ENCODE results near the gene SNAPC2. TPM values are rescaled to one million over a fixed set of nuclear protein-coding genes. Genes with fewer than 3 reads are reported as not detected.

Gene SNAPC2
- polyA plus RNA-seq, 1 of the 3 experiments (the other 2 are of a cell fraction) = 38.7 TPM

DNA sequence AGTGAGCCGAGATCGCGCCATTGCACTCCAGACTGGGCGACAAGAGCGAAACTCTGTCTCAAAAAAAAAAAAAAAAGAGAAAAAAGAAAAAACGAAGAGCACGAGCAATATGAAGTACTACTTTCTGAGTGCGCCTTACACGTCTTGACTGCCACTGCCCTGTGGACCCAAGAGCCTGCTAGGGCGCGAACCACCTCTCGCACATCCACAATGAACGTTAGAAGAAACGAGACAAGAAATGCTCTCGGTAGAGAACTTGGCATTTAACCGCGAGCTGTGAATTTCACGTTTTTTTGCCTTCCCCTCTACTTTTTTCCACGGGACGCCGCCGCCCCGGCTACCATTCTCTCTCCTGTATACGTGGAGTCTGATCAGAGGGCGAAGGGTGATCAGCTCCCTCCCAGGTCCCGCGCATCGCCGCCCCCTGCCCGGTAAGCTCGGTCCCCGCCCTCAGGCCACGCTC lies 22.9 kb downstream of the SNAPC2 start:
- Histone ChIP-seq H3F3A (replicated peaks; ENCODE audit: insufficient read depth) (peaks cover 11% of the 10 kb centered on the region), H3K4me2 (peak overlapping the region; percentile 80), H2AFZ (ENCODE audit: low read depth) (peak overlapping the region; percentile 84), H3K4me1 (ENCODE audit: control insufficient read depth in 1 of 2, insufficient read depth in 2 of 2, low read depth in 1 of 2, low read length in 1 of 2) (peaks cover 0 to 6% of the 10 kb centered on the region in 2 experiments; a peak in 1 of 4 replicates), H4K20me1 (ENCODE audit: insufficient read depth) (no peaks in the 10 kb centered on the region), H3K36me3 (replicated peaks in 1 of 2; ENCODE audit: control insufficient read depth in 1 of 2, insufficient read depth in 2 of 2, low read length in 1 of 2) (peaks cover 14 to 20% of the 10 kb centered on the region in 2 experiments), H3K9me2 (no peaks in the 10 kb centered on the region), H3K27me3 (ENCODE audit: insufficient read depth) (no peaks in the 10 kb centered on the region), H3K79me2 (ENCODE audit: insufficient read depth) (peaks cover 37% of the 10 kb centered on the region), H3K4me3 (ENCODE audit: low read depth in 2 of 2, low read length in 1 of 2) (peak overlapping the region; percentile 70 to 74), H3K27ac (ENCODE audit: low read depth in 2 of 2, low read length in 1 of 2) (peak overlapping the region; percentile 62 to 85), H3K9ac (peak overlapping the region; percentile 87), H3K9me3 (no peaks in the 10 kb centered on the region)
- ChIA-PET CTCF (interaction anchor here (0.6 to 4.4 kb wide), 22 partner anchors 9 to 1695 kb away, joined by 3 to 69 read pairs (median 6); partner anchors contain the start of genes CTXN1 and TRAPPC5), POLR2A (interaction anchor here (0.6 to 2.5 kb wide), 10 partner anchors 14 to 471 kb away, joined by 3 to 15 read pairs (median 4); partner anchors contain the start of genes ELAVL1, MAP2K7 and SNAPC2)
- 1% methylated on average over 33 of the region's 33 CpGs for WGBS (ENCODE audit: low lambda C conversion rate)
- DNase-seq = peak; percentile 69
- TF ChIP-seq MAX (IDR thresholded peaks at IDR 0.05; ENCODE audit: low read depth) = no peak; the same call in 1 of the 2 replicates

- 1% methylated on average over 30 of the region's 56 CpGs for WGBS (ENCODE audit: low lambda C conversion rate)
- peaks cover 0 to 6% of the 10 kb centered on the region in 2 experiments; a peak in 1 of 4 replicates for H3K4me1 ChIP-seq (ENCODE audit: control insufficient read depth in 1 of 2, insufficient read depth in 2 of 2, low read depth in 1 of 2, low read length in 1 of 2)
- H4K20me1 ChIP-seq (ENCODE audit: insufficient read depth) = no peaks in the 10 kb centered on the region
- H3F3A ChIP-seq (replicated peaks; ENCODE audit: insufficient read depth) = peaks cover 11% of the 10 kb centered on the region
- peak within 1 kb of the TSS; percentile 87 for H2AFZ ChIP-seq (ENCODE audit: low read depth)
- no peaks in the 10 kb centered on the region for H3K9me3 ChIP-seq
- H3K9me2 ChIP-seq = no peaks in the 10 kb centered on the region
- peak within 1 kb of the TSS; percentile 70 to 74 for H3K4me3 ChIP-seq (ENCODE audit: low read depth in 2 of 2, low read length in 1 of 2)
- DNase-seq = peak; percentile 97
- peaks cover 33% of the 10 kb centered on the region for H3K79me2 ChIP-seq (ENCODE audit: insufficient read depth)
- ChIA-PET POLR2A (interaction anchor here (0.6 to 2.5 kb wide), 12 partner anchors 11 to 470 kb away, joined by 3 to 15 read pairs (median 4); partner anchors contain the start of genes CTXN1, ELAVL1, MAP2K7 and SNAPC2), CTCF (interaction anchor here (0.8 to 4.4 kb wide), 35 partner anchors 8 to 420 kb away, joined by 3 to 69 read pairs (median 5); partner anchors contain the start of genes CTXN1 and TRAPPC5)
- peak within 1 kb of the TSS; percentile 87 for H3K9ac ChIP-seq
- H3K36me3 ChIP-seq (replicated peaks in 1 of 2; ENCODE audit: control insufficient read depth in 1 of 2, insufficient read depth in 2 of 2, low read length in 1 of 2) = peaks cover 14 to 15% of the 10 kb centered on the region in 2 experiments
- H3K4me2 ChIP-seq = peak within 1 kb of the TSS; percentile 95
- H3K27me3 ChIP-seq (ENCODE audit: insufficient read depth) = no peaks in the 10 kb centered on the region
- peak within 1 kb of the TSS; percentile 62 to 85 for H3K27ac ChIP-seq (ENCODE audit: low read depth in 2 of 2, low read length in 1 of 2)
- TF ChIP-seq MEF2A (IDR thresholded peaks at IDR 0.05; ENCODE audit: borderline replicate concordance, low read depth) = no peak
- TF ChIP-seq RCOR1 (IDR thresholded peaks at IDR 0.05; ENCODE audit: low read length) = no peak
- TF ChIP-seq EP300 (IDR thresholded peaks at IDR 0.05; ENCODE audit: borderline replicate concordance in 1 of 2, low read depth in 1 of 2, low read length in 1 of 2) = no peak
- peak; percentile 89 for TF ChIP-seq MAX (IDR thresholded peaks at IDR 0.05; ENCODE audit: low read depth)
- no peak for TF ChIP-seq FOXM1 (IDR thresholded peaks at IDR 0.05; ENCODE audit: low read depth)
- no peak for TF ChIP-seq NFIC (IDR thresholded peaks at IDR 0.05; ENCODE audit: borderline replicate concordance)
- no peak for TF ChIP-seq SMC3 (IDR thresholded peaks at IDR 0.05; ENCODE audit: low read depth, low read length)
- peak; percentile 66 for TF ChIP-seq USF1 (IDR thresholded peaks at IDR 0.05; ENCODE audit: borderline replicate concordance, low read depth)
- TF ChIP-seq GATA2 (CRISPR knock-in tag; IDR thresholded peaks at IDR 0.05) = no peak
- TF ChIP-seq POLR2AphosphoS5 (IDR thresholded peaks at IDR 0.05; ENCODE audit: low read depth, low read length) = peak; percentile 81
- no peak for TF ChIP-seq RXRA (IDR thresholded peaks at IDR 0.05; ENCODE audit: borderline replicate concordance, low read depth)
- TF ChIP-seq CHD2 (IDR thresholded peaks at IDR 0.05; ENCODE audit: low read length, partially characterized antibody) = peak; percentile 76
- no peak for TF ChIP-seq RAD21 (IDR thresholded peaks at IDR 0.05; ENCODE audit: low read length)
- no peak for TF ChIP-seq EZH2phosphoT487 (IDR thresholded peaks at IDR 0.05; ENCODE audit: borderline replicate concordance, low read depth)
- peak; percentile 94 for TF ChIP-seq PBX3 (IDR thresholded peaks at IDR 0.05)
- no peak for TF ChIP-seq ZBTB33 (IDR thresholded peaks at IDR 0.05; ENCODE audit: borderline replicate concordance, low read depth)
- no peak for TF ChIP-seq ELF1 (IDR thresholded peaks at IDR 0.05)
- no peak for TF ChIP-seq FOXJ3 (CRISPR knock-in tag; IDR thresholded peaks at IDR 0.05)
- peak; percentile 63 for TF ChIP-seq NRF1 (IDR thresholded peaks at IDR 0.05; ENCODE audit: low read depth, low read length)
- TF ChIP-seq YY1 (IDR thresholded peaks at IDR 0.05; ENCODE audit: low read depth) = peak; percentile 97
- TF ChIP-seq USF2 (IDR thresholded peaks at IDR 0.05; ENCODE audit: borderline replicate concordance, low read depth, low read length) = no peak
Measured at GRCh38 chr19:7943444-7944176, 23.5 kb downstream of the SNAPC2 start, which contains the start of gene TIMM44. TSS of gene TIMM44 (minus strand) at chr19:7943666. CDS start at chr19:7943651, 15 bp downstream.
